NCI-H345 treated with DMSO at 0.1 percent for 48 hours (cell line): ENCODE data around the gene CFAP299.

Source experiments
- DNase-seq: peaks from one replicate; lab custom pipeline; 2025; ENCODE audit not compliant: unreplicated experiment; lab: John Stamatoyannopoulos, UW

The CFAP299 gene

GRCh38 chr4:80803337-80803736 is 467.8 kb downstream of the CFAP299 start:
- no peak for DNase-seq

GRCh38 chr4:80806472-80806871 is 470.9 kb downstream of the CFAP299 start:
- no peak for DNase-seq

DNA sequence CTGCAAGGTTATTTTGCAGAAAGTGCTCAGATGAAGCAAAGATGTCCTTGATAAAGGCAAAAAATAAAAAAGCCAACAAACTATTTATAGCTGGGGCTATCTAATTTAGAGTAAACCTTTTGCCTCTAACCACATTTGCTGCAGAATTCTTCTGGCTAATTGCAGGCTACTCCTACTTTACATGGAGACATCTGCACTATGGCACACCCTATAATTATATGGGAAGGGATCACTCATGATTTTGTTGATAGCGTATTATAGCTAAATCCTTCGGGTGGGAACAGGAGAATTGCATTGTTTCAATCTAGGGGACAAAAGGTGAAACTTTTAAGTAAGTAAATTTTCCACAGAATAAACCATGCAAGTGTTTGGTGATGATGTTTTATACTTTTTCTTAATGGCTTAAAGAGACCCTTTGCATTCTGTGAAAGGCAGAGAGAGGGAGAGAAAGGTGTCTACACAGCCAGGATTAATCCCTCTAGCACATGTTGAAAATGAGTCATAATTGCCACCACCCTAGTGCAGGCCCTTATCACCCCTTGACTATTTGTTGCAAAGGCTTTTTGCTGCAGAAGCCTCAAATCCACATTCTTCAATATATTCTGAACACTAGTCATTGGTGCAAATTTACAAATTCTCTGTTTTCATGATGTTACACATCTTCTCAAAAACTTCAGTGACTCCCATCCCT is 473.7 kb downstream of the CFAP299 start:
- no peak for DNase-seq

DNA sequence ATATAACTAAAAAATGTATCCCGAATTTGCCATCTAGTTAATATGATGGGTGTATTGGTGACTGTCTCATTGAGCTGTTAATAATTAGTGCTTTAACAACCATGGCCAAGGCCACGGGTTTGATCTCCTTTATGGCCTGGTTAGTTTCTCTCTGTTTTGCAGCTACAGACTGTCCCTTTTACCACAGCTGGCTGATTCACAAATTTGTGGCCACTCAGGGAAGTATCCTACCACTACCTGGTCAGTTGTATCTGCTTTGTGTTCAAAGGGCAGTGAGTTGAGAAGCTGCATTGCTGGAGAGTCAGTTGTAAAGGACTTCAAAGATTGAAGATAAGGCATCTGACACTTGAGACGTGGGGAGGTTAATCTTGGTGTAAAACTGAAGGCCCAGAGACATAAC is 475.9 kb downstream of the CFAP299 start:
- DNase-seq, result no peak

GRCh38 chr4:80812145-80812544 is 476.6 kb downstream of the CFAP299 start:
- no peak for DNase-seq

GRCh38 chr4:80814266-80814665 is 478.7 kb downstream of the CFAP299 start:
- DNase-seq, result no peak

DNA sequence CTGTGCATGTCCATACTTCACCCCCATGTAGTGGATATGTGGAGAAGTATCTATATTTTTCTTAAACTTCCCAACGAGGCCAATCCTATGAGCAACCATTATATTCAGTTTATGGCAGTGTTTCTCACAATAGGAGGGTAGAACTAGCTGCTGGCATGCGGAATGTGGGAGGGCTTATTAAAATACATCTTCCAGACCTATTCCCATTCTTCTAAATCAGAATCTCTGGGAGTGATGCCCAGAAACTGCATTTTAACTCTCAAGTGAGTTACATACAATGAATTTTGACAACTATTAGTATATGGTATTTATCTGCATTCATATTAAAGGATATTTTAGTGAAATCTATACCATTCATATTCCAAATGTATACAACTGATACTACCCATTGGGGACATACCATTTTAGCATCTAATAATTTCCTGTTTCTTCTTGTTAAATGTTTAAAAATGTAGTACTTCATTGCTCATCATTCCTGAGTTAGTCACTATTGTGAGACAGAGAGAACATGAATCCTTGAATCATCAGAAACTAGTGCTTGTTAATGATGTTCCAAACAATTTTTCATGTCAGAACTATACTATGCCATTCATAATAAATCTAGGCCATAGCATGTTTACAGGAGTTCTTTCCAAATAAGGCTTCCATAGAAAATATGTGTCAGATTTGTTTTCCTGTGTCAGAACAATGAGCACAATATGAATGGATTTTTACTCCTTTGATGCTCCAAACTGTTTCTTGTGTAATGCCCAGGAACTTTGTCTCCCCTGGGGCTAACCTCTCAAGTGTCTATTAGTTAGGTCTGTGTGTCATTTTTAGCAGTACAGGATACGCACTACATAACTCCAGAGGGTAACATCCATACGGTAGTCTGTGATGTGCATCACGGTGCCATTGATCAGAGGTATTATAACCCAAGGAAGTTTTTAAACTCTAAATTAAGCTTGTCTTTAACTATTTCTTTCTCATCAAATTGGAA is 496.1 kb downstream of the CFAP299 start:
- DNase-seq, result no peak

GRCh38 chr4:80839281-80839680 is 503.8 kb downstream of the CFAP299 start:
- no peak for DNase-seq

DNA sequence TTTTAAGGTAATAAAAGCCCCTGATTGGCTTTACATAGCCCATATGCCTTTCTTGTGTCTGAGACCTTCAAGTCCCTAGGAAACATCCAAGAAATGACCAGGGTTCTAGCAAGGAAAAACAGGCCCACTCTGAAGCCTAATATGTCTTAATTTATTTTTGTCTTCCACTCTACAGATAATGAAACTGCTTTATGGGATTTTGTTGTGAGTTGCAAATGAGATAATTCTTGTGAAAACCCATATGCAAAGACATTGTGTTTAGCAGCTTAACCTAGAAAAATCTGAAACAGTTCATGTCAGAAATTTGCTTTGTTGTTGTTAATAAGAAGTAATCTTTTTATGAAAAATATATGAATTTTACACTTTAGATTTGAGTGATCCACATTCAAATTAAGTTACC is 504.3 kb downstream of the CFAP299 start:
- no peak for DNase-seq

DNA sequence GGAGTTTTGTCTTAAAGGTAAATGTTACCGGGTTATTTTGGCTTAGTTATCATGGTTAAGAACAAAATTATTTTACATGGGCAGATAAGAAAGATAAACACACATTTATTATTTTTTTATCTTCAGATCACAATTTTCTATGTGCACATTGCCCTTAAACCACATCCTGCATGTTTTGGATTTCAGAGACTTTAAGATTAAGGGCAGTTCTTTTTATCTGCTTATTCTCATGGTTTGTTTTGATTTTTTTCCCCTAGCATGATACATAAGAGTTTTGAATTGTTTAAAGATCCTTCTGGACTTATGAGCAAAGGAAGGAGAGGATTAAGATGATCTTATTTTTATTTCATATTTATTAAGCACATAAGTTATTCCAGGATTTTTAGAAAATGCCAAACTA is 504.9 kb downstream of the CFAP299 start:
- no peak for DNase-seq

DNA sequence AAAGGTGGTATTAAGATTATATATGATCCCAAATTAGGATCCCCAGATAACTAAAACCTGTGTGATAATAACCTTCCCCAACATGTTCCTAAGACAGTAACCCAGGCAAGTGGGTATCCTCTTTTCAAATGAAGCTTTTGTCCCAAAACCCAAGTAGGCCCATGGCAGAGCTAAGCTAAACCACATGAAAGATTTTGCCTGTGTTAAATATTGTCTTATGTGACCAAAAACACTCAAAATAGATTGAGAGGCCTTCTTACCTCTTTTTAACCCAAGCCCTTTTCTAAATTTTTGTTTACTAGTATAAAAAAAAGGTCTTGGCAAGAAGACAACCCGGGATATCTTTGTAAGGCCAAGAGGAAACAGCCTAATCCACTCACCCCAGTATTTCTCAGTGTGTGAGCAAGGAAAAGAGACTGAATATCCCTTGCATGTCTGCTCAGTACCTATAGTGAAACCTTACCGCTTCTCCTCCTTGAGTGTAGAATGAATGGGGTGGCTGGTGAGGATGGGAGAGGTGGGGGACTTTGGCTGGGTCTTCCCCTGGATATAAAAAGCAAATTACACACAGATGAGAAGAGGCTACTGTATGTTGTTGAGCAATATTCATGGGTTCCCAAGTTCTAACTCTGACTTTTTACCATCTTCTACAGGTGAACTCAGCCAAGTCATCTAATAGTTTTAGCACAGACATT is 506.2 kb downstream of the CFAP299 start:
- no peak for DNase-seq

DNA sequence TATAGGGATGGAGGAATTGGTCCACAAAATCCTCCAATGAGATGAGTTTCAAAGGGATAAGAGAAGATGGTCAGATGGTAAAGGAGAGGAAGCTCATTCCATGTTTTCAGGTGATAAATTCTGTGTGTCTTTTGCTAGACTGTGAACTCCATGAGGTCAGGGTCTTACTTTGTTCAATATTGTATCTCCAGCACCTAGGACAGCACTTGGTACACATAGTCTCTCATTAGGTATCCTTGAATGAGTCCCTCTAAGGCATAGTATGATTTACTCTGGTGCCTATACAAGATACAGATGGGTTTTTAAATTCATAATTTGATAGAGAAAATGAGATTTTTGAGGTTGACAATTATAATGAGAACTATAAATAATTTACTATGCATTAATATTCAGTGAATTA is 510.7 kb downstream of the CFAP299 start:
- DNase-seq, result no peak

DNA sequence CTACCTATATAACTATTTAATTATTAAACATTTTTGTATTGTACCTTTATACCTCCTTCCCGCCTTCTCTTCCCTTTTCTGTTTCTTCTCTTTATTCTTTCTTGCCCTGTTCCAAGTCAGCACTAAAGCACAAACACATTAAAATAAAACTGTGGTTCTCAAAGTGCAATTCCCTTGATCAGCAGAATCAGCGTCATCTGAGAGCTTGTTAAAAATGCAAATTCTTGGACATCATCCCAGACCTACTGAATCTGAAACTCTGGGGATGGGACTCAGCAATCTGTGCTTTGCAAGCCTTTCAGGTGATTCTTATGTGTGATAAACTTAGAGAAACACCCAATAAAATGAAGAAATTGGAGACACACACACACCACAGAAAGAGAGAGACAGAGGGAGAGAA is 516.5 kb downstream of the CFAP299 start:
- no peak for DNase-seq

GRCh38 chr4:80873571-80873970 is 538.0 kb downstream of the CFAP299 start:
- DNase-seq, result no peak

GRCh38 chr4:80874979-80875378 is 539.4 kb downstream of the CFAP299 start:
- DNase-seq, result no peak

- no peak for DNase-seq
Observed at GRCh38 chr4:80875642-80876041, 540.1 kb downstream of the CFAP299 start.

- DNase-seq, result no peak
Observed at GRCh38 chr4:80876810-80877209, 541.3 kb downstream of the CFAP299 start.

DNA sequence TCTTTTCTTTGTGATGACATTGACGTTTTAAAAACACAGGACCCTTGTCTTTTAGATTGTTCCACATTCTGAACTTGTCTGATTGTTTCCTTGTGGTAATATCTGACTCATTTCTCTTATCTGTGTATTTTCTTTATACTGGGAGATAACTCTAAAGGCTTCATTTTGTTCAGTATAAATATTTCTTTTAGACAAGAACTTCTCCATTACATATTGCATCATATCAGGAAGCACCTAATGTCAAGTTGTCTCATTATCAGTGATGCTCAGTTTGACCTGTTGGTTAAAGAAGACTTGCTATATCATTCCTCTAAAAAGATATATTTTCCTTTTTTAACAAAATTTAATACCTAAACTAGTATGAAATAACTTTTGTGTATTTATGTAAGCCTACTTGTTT is 542.7 kb downstream of the CFAP299 start:
- DNase-seq, result no peak

- DNase-seq, result no peak
Observed at GRCh38 chr4:80897537-80898303, 562.2 kb downstream of the CFAP299 start.

DNA sequence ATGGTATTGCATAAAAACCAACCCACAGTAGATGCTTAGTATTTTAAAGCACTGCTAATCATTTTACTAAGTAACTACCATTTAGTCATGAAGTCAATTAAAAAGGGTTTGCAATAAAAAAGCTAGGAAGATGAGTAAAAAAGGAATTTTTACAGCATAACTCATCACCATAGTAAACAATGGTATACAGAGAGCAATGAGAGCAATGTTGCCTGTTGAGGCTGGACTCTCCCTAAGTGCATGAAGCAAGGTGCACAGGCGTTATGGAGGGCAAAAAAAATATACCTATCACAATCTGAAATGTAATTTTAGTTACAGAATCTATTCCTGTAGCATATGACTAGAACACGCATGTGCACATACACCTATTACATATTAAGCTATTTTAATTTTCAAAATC is 565.4 kb downstream of the CFAP299 start:
- DNase-seq, result no peak

- no peak for DNase-seq
Observed at GRCh38 chr4:80903020-80903419, 567.5 kb downstream of the CFAP299 start.
